Renal cortical epithelial cell (primary cell): Measurements from ENCODE around the gene SNX33. TPM values are rescaled to one million over a fixed set of nuclear protein-coding genes. Genes with fewer than 3 reads are reported as not detected.
A peak's percentile ranks its signal among the peaks of the same experiment; 100 is the strongest.
"Not testable (repeated sequence)": the region's sequence is repeated elsewhere in the genome, so short reads cannot be mapped to it uniquely, and the experiment has no call there.

Source experiments
- DNase-seq: peaks from one replicate; pipeline ENCODE4 v3.0.0-alpha.2; 2011; ENCODE audit warnings: low read depth
- total RNA-seq: library from RNA; depleted of rRNA; stranded (reverse); fragments of >200 nt; gene quantifications from 2 replicates; pipeline ENCODE4 v1.2.3, GENCODE V29; 2014

SNX33 gene, protein sequence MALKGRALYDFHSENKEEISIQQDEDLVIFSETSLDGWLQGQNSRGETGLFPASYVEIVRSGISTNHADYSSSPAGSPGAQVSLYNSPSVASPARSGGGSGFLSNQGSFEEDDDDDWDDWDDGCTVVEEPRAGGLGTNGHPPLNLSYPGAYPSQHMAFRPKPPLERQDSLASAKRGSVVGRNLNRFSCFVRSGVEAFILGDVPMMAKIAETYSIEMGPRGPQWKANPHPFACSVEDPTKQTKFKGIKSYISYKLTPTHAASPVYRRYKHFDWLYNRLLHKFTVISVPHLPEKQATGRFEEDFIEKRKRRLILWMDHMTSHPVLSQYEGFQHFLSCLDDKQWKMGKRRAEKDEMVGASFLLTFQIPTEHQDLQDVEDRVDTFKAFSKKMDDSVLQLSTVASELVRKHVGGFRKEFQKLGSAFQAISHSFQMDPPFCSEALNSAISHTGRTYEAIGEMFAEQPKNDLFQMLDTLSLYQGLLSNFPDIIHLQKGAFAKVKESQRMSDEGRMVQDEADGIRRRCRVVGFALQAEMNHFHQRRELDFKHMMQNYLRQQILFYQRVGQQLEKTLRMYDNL
- total RNA-seq = 8.2 and 21.6 TPM in 2 replicates

DNA sequence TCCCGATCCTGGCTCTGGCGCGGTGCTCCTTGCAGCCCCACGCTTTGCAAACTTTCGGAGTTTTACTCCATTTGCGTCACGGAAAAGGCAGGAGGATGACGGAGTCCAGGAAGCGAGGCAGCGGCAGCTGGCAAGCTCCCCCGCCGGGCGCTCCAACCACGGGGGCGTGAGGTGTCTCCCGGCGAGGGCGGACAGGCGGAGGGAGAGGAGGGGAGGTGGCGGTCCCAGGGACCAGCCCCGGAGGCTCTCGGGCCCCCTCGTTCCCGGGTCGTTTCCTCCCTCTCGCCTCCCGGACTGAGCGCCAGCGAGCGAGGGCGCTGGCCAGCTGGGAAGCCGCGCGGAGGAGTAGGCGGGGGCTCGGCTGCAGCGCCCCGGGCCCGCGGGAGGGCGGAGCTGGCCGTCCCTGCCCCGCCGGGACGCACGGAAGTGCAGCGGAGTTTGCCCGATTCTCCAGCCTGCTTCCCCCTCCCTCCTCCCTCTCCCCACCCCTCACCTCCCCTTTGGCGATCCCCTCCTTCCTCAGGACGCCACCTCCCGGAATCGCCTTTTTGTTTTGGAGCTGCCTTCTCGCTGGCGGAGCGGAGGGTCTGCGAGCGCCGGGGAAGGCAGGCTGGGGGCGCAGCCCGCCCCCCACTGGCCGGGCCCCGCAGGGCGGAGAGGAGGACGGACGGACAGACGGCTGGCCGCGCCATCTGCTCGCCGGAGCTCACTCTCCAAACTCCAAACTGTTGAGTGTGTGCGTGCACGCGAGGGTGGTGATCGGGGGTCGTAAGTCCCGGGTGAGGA lies at the start of gene SNX33:
TSS of gene SNX33 (plus strand) at position 543 of the 786 bp plus-strand sequence. CDS start 1,191 bp downstream, outside the sequence.
- peak; percentile 47 for DNase-seq

DNA sequence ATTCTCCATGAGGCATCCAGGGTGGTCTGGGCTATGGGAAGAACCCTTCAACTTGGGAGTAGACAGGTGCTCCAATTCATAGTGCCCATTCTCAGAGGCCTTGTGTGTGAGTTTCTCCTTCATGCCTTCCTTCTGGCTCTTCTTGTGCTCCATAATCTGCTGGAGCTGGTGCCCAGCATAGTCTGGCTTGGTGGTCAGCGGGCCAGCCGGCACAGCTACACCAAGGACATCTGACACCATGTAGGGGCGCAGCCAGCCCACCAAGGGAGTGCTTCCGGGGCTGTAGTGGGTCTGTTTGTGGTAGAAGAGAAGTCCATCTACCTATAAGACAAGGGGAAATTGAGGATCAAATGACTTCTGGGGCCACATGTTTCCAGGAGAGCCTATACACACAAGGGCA lies 49.4 kb upstream of the SNX33 start:
- no peak for DNase-seq

DNA sequence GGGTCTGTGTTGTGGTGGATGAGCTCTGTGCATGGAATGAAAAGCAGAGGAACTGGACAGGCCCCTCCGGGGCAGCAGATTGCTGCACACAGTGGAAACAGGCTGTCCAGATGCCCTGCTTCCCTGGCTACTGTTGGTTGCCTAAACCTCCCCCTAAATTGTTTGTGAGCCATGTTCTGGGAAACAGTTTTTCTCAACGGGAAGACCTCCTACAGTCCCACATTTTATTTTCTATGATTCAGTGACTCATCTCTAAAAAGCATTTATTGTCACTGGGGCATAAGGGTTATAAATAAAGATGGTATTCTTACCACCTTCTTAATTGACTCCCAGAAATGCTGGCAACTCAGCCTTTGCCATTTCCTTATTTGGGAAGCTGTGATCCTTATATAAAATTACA lies 48.3 kb upstream of the SNX33 start:
- DNase-seq = no peak

DNA sequence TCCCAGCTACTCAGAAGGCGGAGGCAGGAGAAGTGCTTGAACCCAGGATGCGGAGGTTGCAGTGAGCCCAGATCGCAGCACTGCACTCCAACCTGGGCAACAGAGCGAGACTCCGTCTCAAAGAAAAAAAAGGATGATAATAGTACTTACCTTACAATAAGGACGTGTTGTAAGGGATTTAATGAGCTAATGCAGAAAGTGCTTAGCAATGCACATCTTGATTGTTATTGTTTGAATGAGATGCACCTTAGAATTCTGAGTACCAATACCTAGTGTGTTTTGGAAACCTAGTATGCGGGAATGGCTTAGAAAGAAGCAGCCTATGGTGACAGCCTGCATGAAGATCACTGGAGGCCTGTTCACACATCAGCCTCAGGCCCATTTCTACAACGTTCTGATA lies 41.7 kb upstream of the SNX33 start:
- DNase-seq = no peak

DNA sequence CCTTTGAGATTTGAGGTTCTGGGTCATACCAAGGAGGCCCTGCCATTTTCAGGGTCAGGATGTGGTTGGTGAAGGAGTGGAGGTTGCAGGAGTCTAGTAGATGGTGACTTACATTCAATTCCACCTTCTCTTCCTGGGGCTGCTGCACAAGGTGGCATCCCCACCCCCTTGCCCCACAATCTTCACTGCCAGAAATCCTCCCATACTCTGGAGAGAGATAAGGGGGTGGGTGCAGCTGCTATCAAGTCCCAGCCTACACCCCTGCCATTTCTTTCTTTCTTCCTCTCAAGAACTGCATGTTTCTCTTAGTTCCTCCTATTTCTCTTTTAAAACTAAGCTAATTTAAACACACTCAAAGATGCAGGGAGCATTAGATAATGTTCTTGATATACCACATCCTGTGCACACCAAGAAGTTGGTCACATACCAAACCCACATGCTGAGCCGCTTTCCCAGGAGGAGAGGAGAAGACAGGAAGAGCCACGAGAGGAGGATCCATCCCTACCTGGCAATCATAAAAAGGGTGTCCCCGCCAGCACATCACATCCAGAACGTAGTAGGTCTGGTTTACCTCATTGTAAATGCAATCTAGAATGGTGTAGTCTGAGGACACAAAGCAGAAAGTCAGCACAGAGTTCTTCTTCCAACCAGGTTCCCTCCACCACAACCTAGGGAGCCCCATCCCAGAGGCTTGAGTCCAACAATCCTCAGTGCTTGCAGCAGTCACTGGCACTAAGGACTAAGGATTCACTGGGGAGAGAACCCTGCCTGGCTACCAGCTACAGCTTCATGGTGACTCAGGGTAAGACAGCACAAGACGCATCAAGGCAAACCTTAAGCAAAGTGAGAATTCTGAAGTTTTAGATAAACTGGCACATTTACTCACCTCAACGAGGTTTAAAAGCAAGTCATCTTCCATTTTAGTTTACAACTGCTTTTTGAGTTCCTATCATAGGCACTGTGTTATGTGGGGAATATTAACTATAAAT lies 40.7 kb upstream of the SNX33 start:
- DNase-seq = no peak

DNA sequence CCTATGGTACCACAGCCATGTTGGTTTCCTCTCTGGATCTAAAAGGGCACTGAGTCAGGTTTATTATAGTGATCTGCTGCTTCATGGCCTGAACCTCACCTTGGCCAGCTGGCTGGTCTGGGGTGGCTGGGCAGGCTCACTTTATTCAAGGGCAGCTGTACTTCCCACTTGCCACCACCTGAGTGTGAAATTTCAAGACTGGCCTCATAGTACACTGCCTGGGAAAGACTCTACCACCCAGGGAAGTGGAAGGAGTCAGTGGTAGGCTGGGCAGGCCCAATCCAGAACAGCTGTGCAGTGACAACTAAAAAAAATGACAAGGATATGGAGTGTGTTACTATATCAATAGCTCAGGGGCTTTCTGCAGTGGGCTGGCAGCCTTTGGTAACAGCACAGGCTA lies 30.9 kb upstream of the SNX33 start:
- no peak for DNase-seq

DNA sequence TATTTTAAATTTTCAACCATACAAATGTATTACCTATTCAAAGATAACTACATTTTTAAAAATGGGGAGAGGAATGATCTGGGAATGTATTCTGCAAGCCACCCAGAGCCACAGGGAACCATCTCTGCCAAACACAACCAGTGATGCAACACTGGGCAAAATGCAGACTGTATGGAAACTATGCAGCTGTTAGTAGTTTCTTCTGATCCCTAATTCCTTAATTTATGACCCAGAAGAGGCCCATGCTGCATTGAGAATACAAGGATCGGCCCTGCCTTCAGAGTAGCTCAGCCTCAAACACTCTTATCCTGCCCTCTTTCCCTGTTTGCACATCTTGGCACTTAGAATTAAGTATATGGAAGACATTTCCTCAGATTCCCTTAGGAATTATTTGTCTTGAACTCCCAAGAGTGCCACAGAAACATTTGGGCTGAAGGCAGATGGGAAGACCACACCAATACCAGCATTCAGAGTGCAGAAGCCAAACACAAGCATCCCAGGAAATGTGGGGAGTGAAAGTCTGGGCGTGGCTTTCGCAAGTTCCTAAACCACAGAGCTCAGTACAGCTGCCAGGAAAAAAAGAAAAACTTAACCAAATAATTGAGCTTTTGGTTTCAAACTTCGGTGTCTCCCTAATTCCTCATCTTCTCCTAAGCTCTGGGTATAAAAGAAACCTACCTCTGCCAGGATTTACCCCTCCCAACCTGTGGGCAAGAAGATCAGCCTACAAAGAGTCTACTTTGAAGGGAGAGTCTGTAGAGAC lies 27.5 kb upstream of the SNX33 start:
- peak; percentile 15 for DNase-seq

DNA sequence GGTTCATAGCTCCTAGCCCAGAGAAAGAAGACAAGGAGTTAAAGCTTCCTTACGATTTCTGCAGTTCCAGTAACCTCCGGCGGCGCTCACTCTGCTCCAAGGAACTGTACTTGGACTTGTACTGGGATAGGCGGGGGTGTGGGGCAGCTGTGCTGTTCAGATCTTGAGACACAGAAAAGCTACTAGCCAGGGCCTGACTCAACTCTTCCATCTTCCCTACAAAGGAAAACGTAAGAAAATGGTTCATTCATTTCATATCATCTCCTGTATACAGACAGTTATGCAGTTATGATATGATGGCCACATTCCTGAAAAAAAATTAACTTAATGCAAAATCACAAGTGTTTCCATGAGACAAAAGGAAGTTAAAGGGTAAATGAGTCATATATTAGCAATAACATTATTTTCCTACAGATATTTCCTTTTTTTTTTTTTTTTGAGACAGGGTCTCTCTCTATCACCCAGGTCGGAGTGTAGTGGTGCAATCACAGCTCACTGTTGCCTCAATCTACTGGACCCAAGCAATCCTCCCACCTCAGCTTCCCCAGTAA lies 26.8 kb upstream of the SNX33 start:
- DNase-seq = peak; percentile 16

DNA sequence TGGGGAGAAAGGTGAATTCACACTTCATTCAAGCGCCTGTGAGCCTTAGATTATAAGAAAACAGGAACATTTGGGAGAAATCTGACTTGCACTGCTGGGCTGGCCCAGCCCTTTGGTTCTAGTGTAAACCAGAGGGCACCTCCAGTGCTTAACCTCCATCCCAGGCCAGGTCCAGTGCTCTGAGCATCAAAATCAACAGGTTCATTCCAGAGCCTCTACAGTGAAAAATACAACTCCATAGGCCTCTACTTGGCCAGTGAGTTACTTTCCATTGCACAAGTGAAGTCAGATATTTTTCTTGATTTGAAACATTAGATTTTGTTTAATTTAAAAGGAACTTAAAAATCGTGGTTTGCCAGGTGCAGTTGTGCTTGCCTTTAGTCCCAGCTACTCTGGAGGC lies 25.2 kb upstream of the SNX33 start:
- no peak for DNase-seq

DNA sequence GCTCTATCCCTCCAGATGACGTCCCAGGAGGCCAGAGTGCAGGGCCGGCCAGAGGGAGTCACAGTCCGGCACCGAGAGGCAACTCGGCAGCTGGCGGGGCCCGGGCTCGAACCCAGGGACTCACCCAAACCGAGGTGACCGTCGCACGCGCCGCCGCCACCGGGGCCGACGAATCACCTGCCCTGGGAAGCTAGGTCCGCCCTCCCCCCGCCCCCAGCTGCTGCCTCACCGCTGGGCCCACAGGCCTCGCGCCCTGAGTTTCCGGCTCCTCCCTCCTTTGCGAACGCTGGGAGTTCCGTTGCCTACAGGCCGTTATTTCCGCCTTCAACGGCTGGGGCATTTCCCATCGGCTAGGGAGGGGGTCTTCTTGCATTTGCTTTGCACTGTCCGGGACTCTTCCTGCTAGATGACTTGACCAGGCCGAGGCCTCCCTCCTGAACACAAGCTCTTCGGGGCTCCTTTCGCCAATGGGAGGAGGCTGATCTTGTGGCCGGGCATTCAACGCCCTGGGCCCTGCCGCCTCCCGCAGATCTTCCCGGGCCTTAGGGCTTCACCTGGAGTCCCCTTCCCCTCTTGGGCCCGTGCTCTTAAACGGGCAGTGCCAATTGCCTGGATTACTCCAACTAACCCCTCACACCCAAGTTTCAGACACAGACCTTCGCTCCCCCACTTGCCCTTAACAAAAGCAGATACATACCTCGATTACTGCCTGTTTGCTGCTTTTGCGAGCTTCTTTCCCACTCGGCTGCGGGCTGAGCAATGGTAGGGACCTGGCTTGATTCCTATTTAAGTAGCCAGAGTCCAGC lies 22.0 kb upstream of the SNX33 start, which contains the start of gene SNUPN:
TSS of gene SNUPN (minus strand) at position 184 of the 806 bp plus-strand sequence. CDS start 4,674 bp downstream, outside the sequence.
- peak; percentile 72 for DNase-seq

DNA sequence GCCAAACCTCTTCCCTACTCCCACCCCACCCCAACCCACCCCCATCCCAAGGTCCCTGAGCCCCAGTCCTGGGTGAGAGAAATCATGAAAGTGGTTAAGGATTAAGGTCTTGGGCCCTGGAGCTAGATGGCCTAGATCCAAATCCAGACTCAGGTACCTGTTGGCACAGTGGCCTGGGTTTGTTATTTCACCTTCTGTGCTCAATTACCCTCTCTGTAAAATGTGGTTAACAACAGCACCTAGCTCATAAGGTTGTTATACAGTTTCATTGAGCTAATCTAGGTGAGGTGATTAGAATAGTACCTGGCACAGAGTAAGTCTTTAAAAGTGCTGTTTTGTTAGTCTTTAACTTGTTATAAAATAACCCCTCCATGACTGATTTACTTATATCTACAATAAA lies 15.8 kb upstream of the SNX33 start:
- peak; percentile 44 for DNase-seq

DNA sequence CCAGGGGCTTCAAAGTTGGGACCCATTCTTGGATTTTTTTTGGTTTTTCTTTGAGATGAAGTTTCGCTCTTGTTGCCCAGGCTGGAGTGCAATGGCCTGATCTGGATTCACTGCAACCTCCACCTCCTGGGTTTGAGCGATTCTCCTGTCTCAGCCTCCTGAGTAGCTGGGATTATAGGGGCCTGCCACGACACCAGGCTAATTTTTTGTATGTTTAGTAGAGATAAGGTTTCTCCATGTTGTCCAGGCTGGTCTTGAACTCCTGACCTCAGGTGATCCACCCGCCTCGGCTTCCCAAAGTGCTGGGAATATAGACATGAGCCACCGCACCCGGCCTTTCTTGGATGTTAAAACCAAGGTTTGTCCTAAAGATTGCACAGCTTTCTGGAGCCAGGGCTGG lies 13.8 kb upstream of the SNX33 start:
- not testable (repeated sequence) for DNase-seq

DNA sequence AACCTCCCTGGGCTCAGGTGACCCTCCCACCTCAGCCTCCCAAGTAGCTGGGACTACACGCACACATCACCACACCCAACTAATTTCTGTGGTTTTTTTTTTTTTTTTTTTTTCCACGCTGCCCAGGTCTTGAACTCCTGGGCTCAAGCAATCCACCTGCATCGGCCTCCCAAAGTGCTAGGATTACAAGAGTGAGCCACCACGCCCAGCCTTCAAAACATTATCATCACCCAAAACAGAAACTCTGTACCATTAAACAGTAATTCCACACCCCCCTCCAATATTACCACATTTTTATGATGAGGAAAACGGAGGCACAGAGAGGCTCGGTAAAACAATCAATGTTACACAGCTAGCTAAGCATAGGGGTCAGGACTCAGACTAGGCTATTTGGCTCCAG lies 11.7 kb upstream of the SNX33 start:
- DNase-seq = no peak

DNA sequence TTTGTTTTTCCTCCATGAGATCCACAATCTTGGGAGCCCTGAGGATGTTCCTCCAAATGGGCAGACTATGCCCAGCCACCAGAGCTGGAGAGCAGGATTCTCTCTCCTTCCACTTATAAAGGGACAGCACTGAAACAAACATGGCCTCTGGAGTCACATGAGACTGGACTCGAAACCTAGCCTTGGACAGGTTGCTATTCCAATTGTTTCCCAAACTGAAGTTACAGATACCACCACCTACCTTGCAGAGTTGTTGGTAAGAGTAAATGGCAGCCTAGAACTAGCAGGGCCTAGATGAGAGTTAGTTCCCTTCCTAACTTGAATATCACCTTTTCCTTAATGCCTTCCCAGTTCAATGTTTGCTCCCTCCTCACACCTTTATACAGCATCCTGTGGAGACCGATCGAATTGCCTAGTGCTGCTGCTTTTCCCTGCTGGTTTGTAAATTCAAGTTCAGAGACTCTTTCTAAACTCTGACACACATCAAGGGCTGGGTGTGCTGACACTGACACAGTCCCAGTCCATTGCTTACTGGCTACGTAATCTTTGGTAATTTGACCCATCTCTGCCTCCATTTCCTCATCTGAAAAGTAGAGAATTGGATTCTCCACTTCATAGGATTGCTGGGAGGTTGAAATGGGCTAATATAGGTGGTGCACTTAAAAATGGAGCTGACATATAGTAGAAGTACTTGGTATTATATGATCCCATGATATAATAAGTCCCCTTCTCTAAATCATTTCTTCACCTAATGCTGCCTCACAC lies 10.3 kb upstream of the SNX33 start:
- DNase-seq = no peak

DNA sequence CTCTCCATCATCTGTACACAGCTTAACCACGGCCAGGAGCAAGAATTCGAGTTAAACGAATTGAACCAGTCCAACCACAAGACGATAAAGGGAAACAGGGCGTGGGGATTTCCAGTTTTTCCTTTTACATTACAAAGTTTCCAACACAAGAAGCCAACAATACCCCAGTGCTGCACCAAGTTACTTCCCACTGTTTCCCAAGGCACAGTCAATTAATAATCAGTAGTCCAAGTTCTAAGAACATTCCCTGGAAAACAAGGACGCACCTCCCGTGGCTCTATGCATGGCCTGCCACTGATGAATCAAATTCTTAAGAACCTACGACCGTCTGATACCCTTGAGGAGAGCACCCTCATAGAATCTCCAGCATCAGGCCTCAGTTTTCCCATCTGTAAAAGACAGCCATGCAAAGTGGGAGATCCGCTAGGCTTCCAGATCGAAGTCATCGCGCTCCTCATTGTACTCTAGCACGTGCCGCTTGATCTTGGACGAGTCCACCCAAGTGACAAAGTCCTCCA lies 8.5 kb upstream of the SNX33 start:
- DNase-seq = peak; percentile 55

DNA sequence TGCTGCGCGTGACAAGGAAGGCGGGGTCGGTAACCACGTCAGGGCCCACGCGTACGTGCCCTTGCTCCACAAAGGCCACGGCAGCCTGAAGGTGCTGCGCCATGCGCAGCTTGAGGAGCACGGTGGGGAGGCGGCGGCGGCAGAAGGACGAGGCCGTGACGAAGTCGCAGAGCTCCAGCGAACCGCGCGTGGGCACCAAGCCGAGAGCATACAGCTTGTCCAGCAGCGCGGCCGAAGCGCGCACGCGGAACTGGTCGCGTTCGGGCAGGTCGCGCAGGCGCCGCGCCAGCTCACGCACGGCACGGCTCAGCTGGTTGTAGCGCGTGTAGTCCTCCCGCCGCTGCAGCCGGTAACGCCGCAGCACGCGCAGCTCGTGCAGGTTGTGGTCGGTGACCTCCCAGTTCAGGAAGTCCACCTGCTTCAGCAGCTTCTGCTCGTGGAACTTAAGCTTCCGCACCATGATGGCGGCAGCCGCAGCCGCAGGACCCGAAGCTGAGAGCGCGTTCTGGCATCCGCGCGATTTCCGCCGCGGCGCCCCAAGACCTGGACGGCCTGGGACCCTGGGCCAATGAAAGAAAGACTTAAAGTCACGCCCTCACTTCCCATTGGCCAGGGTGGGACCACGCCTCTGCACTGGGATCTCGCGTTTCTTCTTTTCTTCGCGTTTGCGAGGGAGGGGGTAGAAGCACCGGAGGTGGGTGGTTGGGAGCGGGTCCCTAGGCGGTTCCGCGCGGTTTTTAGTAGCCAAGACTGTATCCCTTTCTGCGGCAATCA lies 7.8 kb upstream of the SNX33 start, which contains the start of gene IMP3:
TSS of gene IMP3 (minus strand) at position 516 of the 774 bp plus-strand sequence. CDS start at position 460, 56 bp downstream.
- DNase-seq = peak; percentile 95

DNA sequence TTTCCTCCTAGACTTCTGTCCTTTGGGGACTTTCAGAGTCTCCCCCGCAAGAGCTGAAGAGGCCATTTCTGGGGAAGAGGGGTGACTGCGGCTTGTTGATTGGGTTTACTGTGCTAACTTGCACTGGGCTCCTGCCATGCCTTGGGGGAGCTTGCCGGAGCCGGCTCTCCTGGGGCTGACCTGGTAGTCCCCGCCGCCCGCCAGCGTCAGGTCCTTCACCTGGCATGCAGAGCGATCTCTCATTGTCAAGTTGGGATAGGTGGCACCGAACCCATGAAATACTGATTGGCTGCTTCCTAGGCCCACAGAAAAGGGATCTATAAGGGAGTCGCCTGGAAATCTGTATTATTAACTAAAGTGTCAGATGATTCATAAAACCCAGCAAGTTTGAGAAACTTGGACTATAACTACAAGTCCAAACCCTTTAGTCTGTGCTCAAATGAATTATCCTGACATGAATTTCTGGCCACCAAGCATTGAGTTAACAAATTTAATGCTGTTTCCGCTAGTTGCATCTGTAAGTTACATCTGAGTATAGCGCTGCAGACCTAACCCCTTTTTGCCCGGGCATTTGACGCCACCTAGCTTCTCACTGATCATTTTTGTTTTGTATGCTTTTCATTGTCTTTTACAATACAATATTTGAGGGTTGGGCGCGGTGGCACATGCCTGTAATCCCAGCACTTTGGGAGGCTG lies 7.1 kb upstream of the SNX33 start:
- peak; percentile 58 for DNase-seq
